ENCODE data around the gene PRKAG1. TPM values are rescaled to one million over a fixed set of nuclear protein-coding genes. Genes with fewer than 3 reads are reported as not detected.
A peak's percentile ranks its signal among the peaks of the same experiment; 100 is the strongest.

Gene PRKAG1
- total RNA-seq, 1 donor from 2014 or later: 75.6 TPM

- Mint-ChIP-seq H3K4me3 (ENCODE audit: unreplicated experiment) (peak overlapping the region; percentile 50), H3K4me1 (ENCODE audit: unreplicated experiment) (peaks cover 40% of the 10 kb centered on the region), H3K9me3 (ENCODE audit: unreplicated experiment) (no peaks in the 10 kb centered on the region), H3K27me3 (ENCODE audit: unreplicated experiment) (peaks cover 91% of the 10 kb centered on the region), H3K36me3 (ENCODE audit: unreplicated experiment) (peaks cover 1% of the 10 kb centered on the region), H3K27ac (ENCODE audit: unreplicated experiment) (no peak overlapping the region)
- no peak for DNase-seq (ENCODE audit: extremely low spot score, unreplicated experiment)
- TF ChIP-seq CTCF (IDR thresholded peaks at IDR 0.05): no peak
These were observed 39.6 kb downstream of the PRKAG1 start for GRCh38 chr12:48978741-48979601.

- Mint-ChIP-seq H3K27ac (ENCODE audit: unreplicated experiment) (no peak within 1 kb of the TSS), H3K36me3 (ENCODE audit: unreplicated experiment) (peaks cover 1% of the 10 kb centered on the region), H3K4me3 (ENCODE audit: unreplicated experiment) (no peak within 1 kb of the TSS), H3K4me1 (ENCODE audit: unreplicated experiment) (peaks cover 40% of the 10 kb centered on the region), H3K9me3 (ENCODE audit: unreplicated experiment) (no peaks in the 10 kb centered on the region), H3K27me3 (ENCODE audit: unreplicated experiment) (peaks cover 90% of the 10 kb centered on the region)
- TF ChIP-seq CTCF (IDR thresholded peaks at IDR 0.05): peak; percentile 38
- DNase-seq (ENCODE audit: extremely low spot score, unreplicated experiment): no peak
These were observed 40.3 kb downstream of the PRKAG1 start, which contains the start of gene WNT1 for GRCh38 chr12:48978291-48978740. Gene WNT1, plus strand, starts transcription at chr12:48978322. Its CDS starts 329 bp downstream, at chr12:48978651.

- Mint-ChIP-seq H3K4me1 (ENCODE audit: unreplicated experiment) (peaks cover 40% of the 10 kb centered on the region), H3K27ac (ENCODE audit: unreplicated experiment) (no peak overlapping the region), H3K9me3 (ENCODE audit: unreplicated experiment) (no peaks in the 10 kb centered on the region), H3K4me3 (ENCODE audit: unreplicated experiment) (no peak overlapping the region), H3K27me3 (ENCODE audit: unreplicated experiment) (peaks cover 93% of the 10 kb centered on the region), H3K36me3 (ENCODE audit: unreplicated experiment) (peaks cover 1% of the 10 kb centered on the region)
- DNase-seq (ENCODE audit: extremely low spot score, unreplicated experiment): no peak
- peak; percentile 71 for TF ChIP-seq CTCF (IDR thresholded peaks at IDR 0.05)
These were observed 41.0 kb downstream of the PRKAG1 start for GRCh38 chr12:48977290-48978281.

- Mint-ChIP-seq H3K9me3 (ENCODE audit: unreplicated experiment) (no peaks in the 10 kb centered on the region), H3K27me3 (ENCODE audit: unreplicated experiment) (peaks cover 84% of the 10 kb centered on the region), H3K36me3 (ENCODE audit: unreplicated experiment) (no peaks in the 10 kb centered on the region), H3K4me3 (ENCODE audit: unreplicated experiment) (no peak overlapping the region), H3K4me1 (ENCODE audit: unreplicated experiment) (peaks cover 36% of the 10 kb centered on the region), H3K27ac (ENCODE audit: unreplicated experiment) (no peak overlapping the region)
- no peak for DNase-seq (ENCODE audit: extremely low spot score, unreplicated experiment)
- peak; percentile 61 for TF ChIP-seq CTCF (IDR thresholded peaks at IDR 0.05)
These were observed 44.5 kb downstream of the PRKAG1 start for GRCh38 chr12:48973941-48974673.
